Diencephalon (tissue), 1 donor: ENCODE data around the gene MPZL1. TPM values are rescaled to one million over a fixed set of nuclear protein-coding genes. Genes with fewer than 3 reads are reported as not detected.

Experiments used
- total RNA-seq: library from RNA; depleted of rRNA; stranded (reverse); fragments of >200 nt; gene quantifications from one replicate; pipeline ENCODE4 v1.2.3, GENCODE V29; 2014

The MPZL1 gene
- total RNA-seq: 218 TPM

DNA sequence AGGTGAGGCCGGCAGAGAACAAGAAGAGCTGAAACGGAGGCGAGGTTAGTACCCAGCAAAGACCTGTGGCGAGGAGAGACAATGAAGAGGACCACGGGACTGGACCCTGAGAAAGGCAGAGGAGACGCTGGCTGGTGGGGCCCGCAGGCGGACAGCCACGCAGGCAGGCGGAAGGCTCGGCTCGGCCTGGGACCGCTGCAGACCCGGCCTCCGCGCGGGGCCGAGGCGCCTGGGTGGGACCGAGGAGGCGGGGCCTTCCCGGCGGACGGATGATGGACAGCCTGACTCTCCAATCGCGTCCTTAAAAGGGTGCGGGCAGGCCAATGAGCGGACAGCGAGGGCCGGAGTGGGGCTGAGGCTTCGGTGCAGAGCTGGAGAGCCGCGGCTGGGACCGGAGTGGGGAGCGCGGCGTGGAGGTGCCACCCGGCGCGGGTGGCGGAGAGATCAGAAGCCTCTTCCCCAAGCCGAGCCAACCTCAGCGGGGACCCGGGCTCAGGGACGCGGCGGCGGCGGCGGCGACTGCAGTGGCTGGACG, at the start of gene MPZL1:
Gene MPZL1 (plus strand): TSS at position 366 of the 535 bp plus-strand sequence. CDS start 170 bp downstream, outside the sequence.

Other genes starting within 250 kb of the MPZL1 start
- 4.8 TPM for gene CD247, start 203.5 kb upstream of the MPZL1 start, total RNA-seq
- 81.0 TPM for gene CREG1, start 168.2 kb upstream of the MPZL1 start, total RNA-seq
- gene RCSD1, start 91.8 kb upstream of the MPZL1 start, total RNA-seq: 7.4 TPM
- 0.69 TPM for gene ADCY10, start 192.2 kb downstream of the MPZL1 start, total RNA-seq
- gene DCAF6, start 214.7 kb downstream of the MPZL1 start, total RNA-seq: 65.7 TPM
- gene MPC2, start 215.1 kb downstream of the MPZL1 start, total RNA-seq: 63.7 TPM